HepG2 (cell line): ENCODE measurements around the gene RAB15. TPM values are rescaled to one million over a fixed set of nuclear protein-coding genes. Genes with fewer than 3 reads are reported as not detected.

ENCODE experiments used
- BRF2 ChIP-seq: sonication (generic); formaldehyde crosslinking; IDR thresholded peaks from 2 replicates; pipeline ENCODE4 v1.8.1; 2022; ENCODE audit warnings: mild to moderate bottlenecking, missing genetic modification reagents
- EZH2 ChIP-seq: conservative IDR thresholded peaks from 2 replicates; pipeline ENCODE4 v1.6.1; 2012; ENCODE audit warnings: mild to moderate bottlenecking, low read depth, low read length, moderate library complexity
- FOXA1 ChIP-seq, 2 experiments: fragments of 450-650 bp in 1 of 2; sonication (generic) in 1 of 2; formaldehyde crosslinking in 1 of 2; IDR thresholded peaks; 2 replicates each; pipeline versions ENCODE4 v1.4.0 to v1.6.1; 2016 to 2020; ENCODE audit warnings: missing genetic modification reagents in 1 of 2
- HNRNPH1 ChIP-seq: fragments of 200-400 bp; formaldehyde crosslinking; optimal IDR thresholded peaks from 2 replicates; pipeline ENCODE3; 2017; ENCODE audit warnings: mild to moderate bottlenecking, low read depth, low read length
- KDM1A ChIP-seq: IDR thresholded peaks from 2 replicates; pipeline ENCODE4 v1.6.1; 2016; ENCODE audit warnings: missing compliant biosample characterization
- MTERF4 ChIP-seq: sonication (generic); formaldehyde crosslinking; IDR thresholded peaks from 2 replicates; pipeline ENCODE4 v1.8.0; 2023; ENCODE audit warnings: mild to moderate bottlenecking, missing genetic modification reagents
- SMYD3 ChIP-seq: sonication (generic); formaldehyde crosslinking; IDR thresholded peaks from 2 replicates; pipeline ENCODE4 v1.8.1; 2023; ENCODE audit warnings: mild to moderate bottlenecking, missing genetic modification reagents
- SP140L ChIP-seq: sonication (generic); formaldehyde crosslinking; IDR thresholded peaks from 2 replicates; pipeline ENCODE4 v1.4.0; 2020; ENCODE audit warnings: missing genetic modification reagents, borderline replicate concordance
- TFDP1 ChIP-seq: IDR thresholded peaks from 2 replicates; pipeline ENCODE4 v1.6.1; 2016; ENCODE audit warnings: missing compliant biosample characterization, missing genetic modification reagents, borderline replicate concordance
- XBP1 ChIP-seq: sonication (generic); formaldehyde crosslinking; IDR thresholded peaks from 2 replicates; pipeline ENCODE4 v1.5.0; 2020; ENCODE audit warnings: missing genetic modification reagents
- ZBTB42 ChIP-seq: sonication (generic); formaldehyde crosslinking; IDR thresholded peaks from 2 replicates; pipeline ENCODE4 v1.5.0; 2020; ENCODE audit warnings: mild to moderate bottlenecking, missing genetic modification reagents
- ZFP62 ChIP-seq: sonication (generic); formaldehyde crosslinking; IDR thresholded peaks from 2 replicates; pipeline ENCODE4 v1.4.0; 2020; ENCODE audit warnings: missing genetic modification reagents
- ZNF260 ChIP-seq: sonication (generic); formaldehyde crosslinking; IDR thresholded peaks from 2 replicates; pipeline ENCODE4 v1.4.0; 2020; ENCODE audit warnings: missing genetic modification reagents, low read depth, mild to moderate bottlenecking, borderline replicate concordance
- ZNF30 ChIP-seq: sonication (generic); formaldehyde crosslinking; IDR thresholded peaks from 2 replicates; pipeline ENCODE4 v1.5.0; 2020; ENCODE audit warnings: mild to moderate bottlenecking, missing genetic modification reagents
- ZNF501 ChIP-seq: sonication (generic); formaldehyde crosslinking; IDR thresholded peaks from 2 replicates; pipeline ENCODE4 v1.5.1; 2020; ENCODE audit warnings: mild to moderate bottlenecking, moderate library complexity, missing genetic modification reagents
- ZNF572 ChIP-seq: sonication (generic); formaldehyde crosslinking; IDR thresholded peaks from 2 replicates; pipeline ENCODE4 v1.5.1; 2020; ENCODE audit warnings: mild to moderate bottlenecking, missing genetic modification reagents
- ZNF605 ChIP-seq: sonication (generic); formaldehyde crosslinking; IDR thresholded peaks from 2 replicates; pipeline ENCODE4 v1.8.0; 2022; ENCODE audit warnings: mild to moderate bottlenecking, missing genetic modification reagents
- ZNF660 ChIP-seq: sonication (generic); formaldehyde crosslinking; IDR thresholded peaks from 2 replicates; pipeline ENCODE4 v1.5.1; 2020; ENCODE audit warnings: mild to moderate bottlenecking, low read depth, missing genetic modification reagents, borderline replicate concordance
- ZSCAN25 ChIP-seq: sonication (generic); formaldehyde crosslinking; IDR thresholded peaks from 2 replicates; pipeline ENCODE4 v1.8.0; 2022; ENCODE audit warnings: mild to moderate bottlenecking, missing genetic modification reagents
- ZSCAN31 ChIP-seq: sonication (generic); formaldehyde crosslinking; IDR thresholded peaks from 2 replicates; pipeline ENCODE4 v1.5.0; 2020; ENCODE audit warnings: low read depth, mild to moderate bottlenecking, missing genetic modification reagents
- polyA plus RNA-seq, 8 experiments: library from polyadenylated mRNA; depleted of rRNA in 3 of 8; stranded (reverse) in 7 of 8; unstranded in 1 of 8; fragments of >200 nt; fragmentation: Illumina TruSeq in 4 of 8; extraction: Trizol in 4 of 8; gene quantifications; 2 replicates each; pipeline versions ENCODE4 v1.2.1 to v1.2.3, GENCODE V29; 2011 to 2016; ENCODE audit warnings: low read depth in 4 of 8, missing spikeins in 1 of 8, mixed read lengths in 1 of 8; ENCODE audit not compliant: insufficient read depth in 1 of 8
- total RNA-seq, 5 experiments: library from RNA; depleted of rRNA; stranded (reverse); fragments of >200 nt; fragmentation: Illumina TruSeq; extraction: Trizol; gene quantifications; 2 replicates each; pipeline ENCODE4 v1.2.3, GENCODE V29; 2016; ENCODE audit warnings: low read depth in 1 of 5
- TF ChIP-seq, protein P1 (sequence below): conservative IDR thresholded peaks from 2 replicates; pipeline ENCODE4 v1.6.1; 2018; ENCODE audit warnings: missing genetic modification reagents
- TF ChIP-seq, protein P2 (sequence below): sonication (generic); formaldehyde crosslinking; IDR thresholded peaks from 2 replicates; pipeline ENCODE4 v1.8.1; 2022; ENCODE audit warnings: low read depth, mild to moderate bottlenecking, missing genetic modification reagents

Gene RAB15
- total and polyA plus RNA-seq, 2 of the 13 experiments (the other 11 are each of a cell fraction or from before 2014, with no cell fraction given): 7.4 to 18.5 TPM

GRCh38 chr14:64986648-64987437, 14.7 kb upstream of the RAB15 start, which contains the start of gene FNTB (continued):
- TF ChIP-seq ZNF660 (no peak), FOXA1 (IDR thresholded peaks at IDR 0.05) (no peak), FOXA1 (CRISPR knock-in tag; IDR thresholded peaks at IDR 0.05) (peak; percentile 2; the same call in 1 of the 2 replicates), MTERF4 (CRISPR knock-in tag) (0 out of 2 replicates have a peak, but pooled peaks have one; percentile 56), ZNF605 (CRISPR knock-in tag) (peak; percentile 95), XBP1 (peak; percentile 17; the same call in 1 of the 2 replicates), ZSCAN31 (0 out of 2 replicates have a peak, but pooled peaks have one; percentile 85), ZSCAN25 (CRISPR knock-in tag) (peak; percentile 64; the same call in 1 of the 2 replicates), EZH2 (no peak), ZNF501 (peak; percentile 96), SP140L (CRISPR knock-in tag) (no peak), ZNF260 (CRISPR knock-in tag) (no peak), ZNF30 (no peak), ZBTB42 (CRISPR knock-in tag) (0 out of 2 replicates have a peak, but pooled peaks have one; percentile 58), ZFP62 (no peak), HNRNPH1 (no peak), KDM1A (CRISPR knock-in tag) (no peak), ZNF572 (CRISPR knock-in tag) (peak; percentile 94), BRF2 (peak; percentile 54; the same call in 1 of the 2 replicates), TFDP1 (CRISPR knock-in tag) (peak; percentile 85), SMYD3 (CRISPR knock-in tag) (peak; percentile 95)
- TF ChIP-seq, protein P1, sequence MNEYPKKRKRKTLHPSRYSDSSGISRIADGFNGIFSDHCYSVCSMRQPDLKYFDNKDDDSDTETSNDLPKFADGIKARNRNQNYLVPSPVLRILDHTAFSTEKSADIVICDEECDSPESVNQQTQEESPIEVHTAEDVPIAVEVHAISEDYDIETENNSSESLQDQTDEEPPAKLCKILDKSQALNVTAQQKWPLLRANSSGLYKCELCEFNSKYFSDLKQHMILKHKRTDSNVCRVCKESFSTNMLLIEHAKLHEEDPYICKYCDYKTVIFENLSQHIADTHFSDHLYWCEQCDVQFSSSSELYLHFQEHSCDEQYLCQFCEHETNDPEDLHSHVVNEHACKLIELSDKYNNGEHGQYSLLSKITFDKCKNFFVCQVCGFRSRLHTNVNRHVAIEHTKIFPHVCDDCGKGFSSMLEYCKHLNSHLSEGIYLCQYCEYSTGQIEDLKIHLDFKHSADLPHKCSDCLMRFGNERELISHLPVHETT (CRISPR knock-in tag): no peak; the same call in 1 of the 2 replicates
- TF ChIP-seq, protein P2, sequence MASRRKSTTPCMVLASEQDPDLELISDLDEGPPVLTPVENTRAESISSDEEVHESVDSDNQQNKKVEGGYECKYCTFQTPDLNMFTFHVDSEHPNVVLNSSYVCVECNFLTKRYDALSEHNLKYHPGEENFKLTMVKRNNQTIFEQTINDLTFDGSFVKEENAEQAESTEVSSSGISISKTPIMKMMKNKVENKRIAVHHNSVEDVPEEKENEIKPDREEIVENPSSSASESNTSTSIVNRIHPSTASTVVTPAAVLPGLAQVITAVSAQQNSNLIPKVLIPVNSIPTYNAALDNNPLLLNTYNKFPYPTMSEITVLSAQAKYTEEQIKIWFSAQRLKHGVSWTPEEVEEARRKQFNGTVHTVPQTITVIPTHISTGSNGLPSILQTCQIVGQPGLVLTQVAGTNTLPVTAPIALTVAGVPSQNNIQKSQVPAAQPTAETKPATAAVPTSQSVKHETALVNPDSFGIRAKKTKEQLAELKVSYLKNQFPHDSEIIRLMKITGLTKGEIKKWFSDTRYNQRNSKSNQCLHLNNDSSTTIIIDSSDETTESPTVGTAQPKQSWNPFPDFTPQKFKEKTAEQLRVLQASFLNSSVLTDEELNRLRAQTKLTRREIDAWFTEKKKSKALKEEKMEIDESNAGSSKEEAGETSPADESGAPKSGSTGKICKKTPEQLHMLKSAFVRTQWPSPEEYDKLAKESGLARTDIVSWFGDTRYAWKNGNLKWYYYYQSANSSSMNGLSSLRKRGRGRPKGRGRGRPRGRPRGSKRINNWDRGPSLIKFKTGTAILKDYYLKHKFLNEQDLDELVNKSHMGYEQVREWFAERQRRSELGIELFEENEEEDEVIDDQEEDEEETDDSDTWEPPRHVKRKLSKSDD (CRISPR knock-in tag): 0 out of 2 replicates have a peak, but pooled peaks have one; percentile 64
